ENCODE measurements around the gene CHD9.

Gene CHD9

GRCh38 chr16:53052519-53053501, 2.0 kb upstream of the CHD9 start, which contains the start of gene CHD9NB (continued):
- TF ChIP-seq ZNF175 (tag by site-specific recombination; IDR thresholded peaks at IDR 0.05) = no peak
- TF ChIP-seq ZNF785 (tag by site-specific recombination; IDR thresholded peaks at IDR 0.05) = 0 out of 2 replicates have a peak, but pooled peaks have one; percentile 62
- peak; percentile 76; the same call in 1 of the 2 replicates for TF ChIP-seq ZNF488 (tag by site-specific recombination; IDR thresholded peaks at IDR 0.05)
- TF ChIP-seq ZNF2 (tag by site-specific recombination; IDR thresholded peaks at IDR 0.05) = no peak
- peak; percentile 91; the same call in 1 of the 2 replicates for TF ChIP-seq ZNF311 (tag by site-specific recombination; IDR thresholded peaks at IDR 0.05; ENCODE audit: borderline replicate concordance)
- no peak for TF ChIP-seq ZSCAN23 (tag by site-specific recombination; IDR thresholded peaks at IDR 0.05)
- TF ChIP-seq ZNF530 (tag by site-specific recombination; IDR thresholded peaks at IDR 0.05; ENCODE audit: low read depth) = no peak
- TF ChIP-seq ZNF701 (tag by site-specific recombination; IDR thresholded peaks at IDR 0.05) = no peak; the same call in 1 of the 2 replicates
- TF ChIP-seq ZNF76 (tag by site-specific recombination; IDR thresholded peaks at IDR 0.05; ENCODE audit: borderline replicate concordance, low read depth) = no peak
- no peak for TF ChIP-seq MYNN (tag by site-specific recombination; IDR thresholded peaks at IDR 0.05; ENCODE audit: borderline replicate concordance)
- TF ChIP-seq ZBTB26 (tag by site-specific recombination; optimal IDR thresholded peaks at IDR 0.05) = no peak
- no peak for TF ChIP-seq GLIS1 (tag by site-specific recombination; IDR thresholded peaks at IDR 0.05)
- TF ChIP-seq ZNF398 (tag by site-specific recombination; IDR thresholded peaks at IDR 0.05) = peak; percentile 92
- TF ChIP-seq GLIS2 (tag by site-specific recombination; IDR thresholded peaks at IDR 0.05) = no peak
- no peak for TF ChIP-seq HOXC10 (CRISPR knock-in tag; IDR thresholded peaks at IDR 0.05)
- TF ChIP-seq PRDM4 (tag by site-specific recombination; IDR thresholded peaks at IDR 0.05) = no peak
- TF ChIP-seq ZNF157 (tag by site-specific recombination; IDR thresholded peaks at IDR 0.05) = 0 out of 2 replicates have a peak, but pooled peaks have one; percentile 49
- TF ChIP-seq ZNF302 (tag by site-specific recombination; IDR thresholded peaks at IDR 0.05; ENCODE audit: low read depth) = no peak
- no peak for TF ChIP-seq ZNF560 (tag by site-specific recombination; IDR thresholded peaks at IDR 0.05; ENCODE audit: borderline replicate concordance)
- TF ChIP-seq ZNF16 (tag by site-specific recombination; IDR thresholded peaks at IDR 0.05; ENCODE audit: low read depth) = no peak
- TF ChIP-seq ZBTB11 (tag by site-specific recombination; conservative IDR thresholded peaks at IDR 0.05; ENCODE audit: low read depth) = 0 out of 2 replicates have a peak, but pooled peaks have one; percentile 18
- TF ChIP-seq ZNF624 (tag by site-specific recombination; IDR thresholded peaks at IDR 0.05) = no peak
- peak; percentile 33; the same call in 1 of the 2 replicates for TF ChIP-seq ZNF660 (tag by site-specific recombination; IDR thresholded peaks at IDR 0.05)
- no peak for TF ChIP-seq SETDB1 (IDR thresholded peaks at IDR 0.05; ENCODE audit: insufficient read length, low read length)
- no peak for TF ChIP-seq ZNF37A (tag by site-specific recombination; IDR thresholded peaks at IDR 0.05)
- 0 out of 2 replicates have a peak, but pooled peaks have one; percentile 71 for TF ChIP-seq GLI4 (tag by site-specific recombination; IDR thresholded peaks at IDR 0.05)
- TF ChIP-seq ZNF843 (tag by site-specific recombination; IDR thresholded peaks at IDR 0.05) = no peak
- peak; percentile 99 for TF ChIP-seq SP3 (tag by site-specific recombination; IDR thresholded peaks at IDR 0.05)
- TF ChIP-seq ZNF341 (tag by site-specific recombination; IDR thresholded peaks at IDR 0.05; ENCODE audit: low read depth) = peak; percentile 52
- no peak for TF ChIP-seq ZNF426 (tag by site-specific recombination; IDR thresholded peaks at IDR 0.05)

Measured in HEK293 (cell line).